ENCODE measurements around the gene LRMDA.

GRCh38 chr10:76442113-76442512, 1010.7 kb downstream of the LRMDA start:
- no peak for TF ChIP-seq CTCF (conservative IDR thresholded peaks at IDR 0.05; ENCODE audit: low read depth, low read length)
- no peak for TF ChIP-seq MAFK (IDR thresholded peaks at IDR 0.05; ENCODE audit: low read depth, low read length)
- no peak for TF ChIP-seq ELK1 (IDR thresholded peaks at IDR 0.05; ENCODE audit: borderline replicate concordance, low read depth, low read length)
- no peak for TF ChIP-seq MAZ (IDR thresholded peaks at IDR 0.05; ENCODE audit: borderline replicate concordance, low read depth, low read length)
- TF ChIP-seq POLR2A (IDR thresholded peaks at IDR 0.05; ENCODE audit: low read depth, low read length): no peak
- TF ChIP-seq FOS (IDR thresholded peaks at IDR 0.05; ENCODE audit: low read depth, low read length): no peak
- TF ChIP-seq RFX5 (IDR thresholded peaks at IDR 0.05; ENCODE audit: low read depth, low read length): no peak
- no peak for TF ChIP-seq MXI1 (IDR thresholded peaks at IDR 0.05; ENCODE audit: borderline replicate concordance, low read depth, low read length)
- TF ChIP-seq NFE2L2 (IDR thresholded peaks at IDR 0.05; ENCODE audit: low read depth, low read length): no peak
- TF ChIP-seq USF2 (IDR thresholded peaks at IDR 0.05; ENCODE audit: low read depth, low read length): no peak

Measured in IMR-90 (cell line).